WI38 (cell line): ENCODE data around the gene MCUB.
"Not testable (repeated sequence)": the region's sequence is repeated elsewhere in the genome, so short reads cannot be mapped to it uniquely, and the experiment has no call there.

ENCODE experiments used
- H3K4me3 ChIP-seq: 2 replicates; pipeline ENCODE4 v1.5.1; 2011; ENCODE audit warnings: low read depth, mild to moderate bottlenecking, control low read depth, low read length
- CTCF ChIP-seq: IDR thresholded peaks from 2 replicates; pipeline ENCODE4 v1.5.1; 2012; ENCODE audit warnings: low read depth, mild to moderate bottlenecking, control low read depth, low read length

The MCUB gene

GRCh38 chr4:109588176-109588575 is 28.1 kb downstream of the MCUB start:
- H3K4me3 ChIP-seq = no peak overlapping the region
- TF ChIP-seq CTCF = no peak

- no peak overlapping the region for H3K4me3 ChIP-seq
- TF ChIP-seq CTCF = no peak
Observed at GRCh38 chr4:109589119-109589518, 29.1 kb downstream of the MCUB start.

- TF ChIP-seq CTCF = no peak
- no peak overlapping the region for H3K4me3 ChIP-seq
Observed at GRCh38 chr4:109589605-109590004, 29.6 kb downstream of the MCUB start.

GRCh38 chr4:109590905-109591304 is 30.9 kb downstream of the MCUB start:
- no peak for TF ChIP-seq CTCF
- H3K4me3 ChIP-seq = no peak overlapping the region

GRCh38 chr4:109592367-109592766 is 32.3 kb downstream of the MCUB start:
- no peak for TF ChIP-seq CTCF
- no peak overlapping the region for H3K4me3 ChIP-seq

- not testable (repeated sequence) for H3K4me3 ChIP-seq
Observed at GRCh38 chr4:109595123-109595522, 35.1 kb downstream of the MCUB start.

- not testable (repeated sequence) for H3K4me3 ChIP-seq
Observed at GRCh38 chr4:109596420-109597085, 36.5 kb downstream of the MCUB start.

- H3K4me3 ChIP-seq = no peak overlapping the region
- TF ChIP-seq CTCF = no peak
Observed at GRCh38 chr4:109599046-109599652, 39.1 kb downstream of the MCUB start.
